Skeletal muscle tissue (tissue), 4 donors: ENCODE data around the gene CENPV. TPM values are rescaled to one million over a fixed set of nuclear protein-coding genes. Genes with fewer than 3 reads are reported as not detected.

Source experiments
- H3K27ac ChIP-seq: one replicate; pipeline ENCODE4 v1.7.0; 2013; ENCODE audit warnings: mild to moderate bottlenecking, low read depth, low read length, inconsistent platforms
- H3K27me3 ChIP-seq, 3 donors: one replicate each; pipeline ENCODE4 v1.7.0; 2013; ENCODE audit warnings: low read length in 3 of 3; ENCODE audit not compliant: control insufficient read depth in 3 of 3, insufficient read depth in 3 of 3
- H3K36me3 ChIP-seq, 3 donors: one replicate each; pipeline ENCODE4 v1.7.0; 2013; ENCODE audit warnings: low read length in 3 of 3; ENCODE audit not compliant: control insufficient read depth in 3 of 3, insufficient read depth in 3 of 3
- H3K4me1 ChIP-seq, 3 donors: one replicate each; pipeline ENCODE4 v1.7.0; 2013; ENCODE audit warnings: low read length in 3 of 3, mild to moderate bottlenecking in 3 of 3; ENCODE audit not compliant: control insufficient read depth in 3 of 3, insufficient read depth in 3 of 3
- H3K4me3 ChIP-seq, 3 donors: one replicate each; pipeline ENCODE4 v1.7.0; 2013; ENCODE audit warnings: low read length in 3 of 3
- H3K9ac ChIP-seq, 3 donors: one replicate each; pipeline ENCODE4 v1.7.0; 2013; ENCODE audit warnings: low read length in 3 of 3, mild to moderate bottlenecking in 3 of 3, moderate library complexity in 2 of 3, low read depth in 1 of 3
- H3K9me3 ChIP-seq, 3 donors: one replicate each; pipeline ENCODE4 v1.7.0; 2013; ENCODE audit warnings: low read length in 3 of 3; ENCODE audit not compliant: control insufficient read depth in 3 of 3
- total RNA-seq: library from RNA; depleted of rRNA; stranded (reverse); fragments of >200 nt; gene quantifications from one replicate; pipeline ENCODE4 v1.2.3, GENCODE V29; 2014
- donor health status: Osteomylitis.

Gene CENPV
- total RNA-seq, 1 donor from 2014 or later: 29.7 TPM

GRCh38 chr17:16363749-16364536 lies 10.7 kb upstream of the CENPV start:
- no peak overlapping the region for H3K27ac ChIP-seq
- no peaks in the 10 kb centered on the region for H3K9me3 ChIP-seq
- H3K9ac ChIP-seq: peak overlapping the region in 1 of 3 donors; percentile 58
- H3K36me3 ChIP-seq: no peaks in the 10 kb centered on the region
- no peaks in the 10 kb centered on the region for H3K27me3 ChIP-seq
- H3K4me3 ChIP-seq: no peak overlapping the region
- H3K4me1 ChIP-seq: peaks cover 0 to 7% (median 0%) of the 10 kb centered on the region in 3 donors

GRCh38 chr17:16361874-16362273 lies 8.6 kb upstream of the CENPV start:
- Histone ChIP-seq H3K4me3 (no peak overlapping the region), H3K9me3 (no peaks in the 10 kb centered on the region)

GRCh38 chr17:16358394-16358793 lies 5.1 kb upstream of the CENPV start:
- no peak overlapping the region for H3K27ac ChIP-seq
- H3K9me3 ChIP-seq: no peaks in the 10 kb centered on the region

More at GRCh38 chr17:16361874-16362273, 8.6 kb upstream of the CENPV start:
- Histone ChIP-seq H3K27me3 (no peaks in the 10 kb centered on the region), H3K27ac (no peak overlapping the region), H3K4me1 (peaks cover 0 to 7% (median 0%) of the 10 kb centered on the region in 3 donors), H3K9ac (no peak overlapping the region), H3K36me3 (no peaks in the 10 kb centered on the region)

GRCh38 chr17:16354585-16354984 lies 1.3 kb upstream of the CENPV start:
- Histone ChIP-seq H3K9me3 (no peaks in the 10 kb centered on the region), H3K27ac (no peak overlapping the region), H3K4me1 (peaks cover 6 to 10% (median 8%) of the 10 kb centered on the region in 3 donors), H3K36me3 (no peaks in the 10 kb centered on the region), H3K9ac (no peak overlapping the region), H3K27me3 (peaks cover 0 to 5% (median 0%) of the 10 kb centered on the region in 3 donors), H3K4me3 (no peak overlapping the region)

More at GRCh38 chr17:16358394-16358793, 5.1 kb upstream of the CENPV start:
- Histone ChIP-seq H3K4me3 (no peak overlapping the region), H3K27me3 (no peaks in the 10 kb centered on the region), H3K36me3 (no peaks in the 10 kb centered on the region), H3K4me1 (peaks cover 0 to 2% (median 2%) of the 10 kb centered on the region in 3 donors), H3K9ac (no peak overlapping the region)

GRCh38 chr17:16352667-16353316 lies 477 bp downstream of the CENPV start:
- H3K9ac ChIP-seq: peak overlapping the region; percentile 27 to 79 (median 72)
- peaks cover 4 to 10% (median 8%) of the 10 kb centered on the region in 3 donors for H3K36me3 ChIP-seq
- H3K4me3 ChIP-seq: peak overlapping the region; percentile 66 to 70 (median 68)
- no peaks in the 10 kb centered on the region for H3K9me3 ChIP-seq
- H3K4me1 ChIP-seq: peaks cover 6 to 10% (median 8%) of the 10 kb centered on the region in 3 donors
- no peak overlapping the region for H3K27ac ChIP-seq
- H3K27me3 ChIP-seq: peaks cover 0 to 5% (median 0%) of the 10 kb centered on the region in 3 donors

- peaks cover 6 to 10% (median 8%) of the 10 kb centered on the region in 3 donors for H3K4me1 ChIP-seq
- H3K27me3 ChIP-seq: peaks cover 0 to 5% (median 0%) of the 10 kb centered on the region in 3 donors
- H3K27ac ChIP-seq: no peak overlapping the region
- H3K4me3 ChIP-seq: peak overlapping the region; percentile 66 to 70 (median 68)
- peak overlapping the region; percentile 27 to 79 (median 72) for H3K9ac ChIP-seq
- peaks cover 4 to 10% (median 8%) of the 10 kb centered on the region in 3 donors for H3K36me3 ChIP-seq
- H3K9me3 ChIP-seq: no peaks in the 10 kb centered on the region
Observed at GRCh38 chr17:16352303-16352666, 984 bp downstream of the CENPV start.

- Histone ChIP-seq H3K9ac (peak overlapping the region in 2 of 3 donors; percentile 27 to 79), H3K9me3 (no peaks in the 10 kb centered on the region), H3K4me3 (peak overlapping the region in 2 of 3 donors; percentile 66 to 68), H3K27me3 (peaks cover 0 to 5% (median 0%) of the 10 kb centered on the region in 3 donors), H3K36me3 (peaks cover 4 to 10% (median 10%) of the 10 kb centered on the region in 3 donors), H3K27ac (no peak overlapping the region), H3K4me1 (peaks cover 6 to 10% (median 8%) of the 10 kb centered on the region in 3 donors)
Observed at GRCh38 chr17:16351831-16352230, 1.4 kb downstream of the CENPV start.

- H3K36me3 ChIP-seq: peaks cover 4 to 10% (median 10%) of the 10 kb centered on the region in 3 donors
- H3K27ac ChIP-seq: no peak overlapping the region
- H3K9ac ChIP-seq: no peak overlapping the region
- peaks cover 6 to 10% (median 8%) of the 10 kb centered on the region in 3 donors for H3K4me1 ChIP-seq
- H3K27me3 ChIP-seq: peaks cover 0 to 5% (median 0%) of the 10 kb centered on the region in 3 donors
- no peak overlapping the region for H3K4me3 ChIP-seq
- no peaks in the 10 kb centered on the region for H3K9me3 ChIP-seq
Observed at GRCh38 chr17:16349431-16349830, 3.8 kb downstream of the CENPV start.

GRCh38 chr17:16348586-16348985 lies 4.7 kb downstream of the CENPV start:
- Histone ChIP-seq H3K9ac (no peak overlapping the region), H3K27me3 (peaks cover 0 to 5% (median 0%) of the 10 kb centered on the region in 3 donors), H3K27ac (no peak overlapping the region), H3K36me3 (peaks cover 4 to 15% (median 10%) of the 10 kb centered on the region in 3 donors), H3K4me1 (peaks cover 5 to 9% (median 8%) of the 10 kb centered on the region in 3 donors), H3K4me3 (no peak overlapping the region), H3K9me3 (no peaks in the 10 kb centered on the region)
